Brain pericyte (primary cell): Measurements from ENCODE around the gene DNAJB11.

Source experiments
- DNase-seq: peaks from one replicate; pipeline ENCODE4 v3.0.0-alpha.2; 2012; ENCODE audit warnings: low read depth, low spot score

DNAJB11 gene

DNA sequence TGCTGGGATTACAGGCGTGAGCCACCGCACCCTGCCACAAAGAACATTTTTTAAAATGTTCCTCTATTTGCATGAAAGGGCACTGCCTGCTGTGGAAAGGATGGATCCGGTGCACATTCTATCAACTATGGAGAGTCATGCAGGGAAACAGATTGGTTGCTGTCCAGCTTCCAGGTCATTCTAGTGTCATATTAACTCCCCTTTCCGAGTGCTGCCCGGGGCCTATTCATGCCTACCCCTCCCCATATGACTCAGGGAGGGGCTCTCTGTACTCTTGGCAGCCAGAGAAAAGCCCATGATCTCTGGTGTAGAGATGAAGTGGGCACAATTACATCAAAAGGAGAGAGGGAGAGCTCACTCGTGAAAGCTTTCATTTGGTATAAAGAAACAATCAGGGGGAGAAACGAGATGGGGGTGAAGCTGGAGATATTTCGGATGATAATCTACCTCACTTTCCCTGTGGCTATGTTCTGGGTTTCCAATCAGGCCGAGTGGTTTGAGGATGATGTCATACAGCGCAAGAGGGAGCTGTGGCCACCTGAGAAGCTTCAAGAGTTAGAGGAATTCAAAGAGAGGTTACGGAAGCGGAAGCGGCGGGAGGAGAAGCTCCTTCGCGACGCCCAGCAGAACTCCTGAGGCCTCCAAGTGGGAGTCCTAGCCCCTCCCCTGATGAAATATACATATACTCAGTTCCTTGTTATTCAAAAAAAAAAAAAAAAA, 26.2 kb downstream of the DNAJB11 start:
- DNase-seq = no peak

DNA sequence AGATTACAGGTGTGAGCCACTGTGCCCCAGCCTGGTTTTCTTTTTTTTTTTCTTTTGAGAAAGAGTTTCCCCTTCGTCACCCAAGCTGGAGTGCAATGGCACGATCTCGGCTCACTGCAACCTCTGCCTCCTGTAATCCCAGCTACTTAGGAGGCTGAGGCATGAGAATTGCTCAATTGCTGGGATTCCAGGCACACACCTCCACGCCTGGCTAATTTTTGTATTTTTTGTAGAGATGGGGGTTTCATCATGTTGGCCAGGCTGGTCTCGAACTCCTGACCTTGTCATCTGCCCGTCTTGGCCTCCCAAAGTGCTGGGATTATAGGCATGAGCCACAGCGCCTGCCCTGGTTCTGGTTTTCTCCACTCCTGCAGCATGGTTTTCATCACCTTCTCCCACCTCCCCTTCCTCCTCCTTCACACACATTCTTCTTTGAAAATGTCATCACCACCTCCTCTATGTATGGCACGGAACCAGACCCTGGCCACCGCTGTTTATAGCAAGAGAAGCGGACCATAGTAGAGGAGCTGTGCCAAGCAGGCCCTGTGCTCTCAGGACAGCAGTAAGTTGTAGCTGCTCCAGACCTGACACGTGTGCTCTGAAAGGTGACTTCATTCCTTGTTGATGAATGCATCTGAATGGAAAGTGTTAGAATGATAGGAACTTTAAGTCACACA, 27.7 kb downstream of the DNAJB11 start:
- DNase-seq = no peak

DNA sequence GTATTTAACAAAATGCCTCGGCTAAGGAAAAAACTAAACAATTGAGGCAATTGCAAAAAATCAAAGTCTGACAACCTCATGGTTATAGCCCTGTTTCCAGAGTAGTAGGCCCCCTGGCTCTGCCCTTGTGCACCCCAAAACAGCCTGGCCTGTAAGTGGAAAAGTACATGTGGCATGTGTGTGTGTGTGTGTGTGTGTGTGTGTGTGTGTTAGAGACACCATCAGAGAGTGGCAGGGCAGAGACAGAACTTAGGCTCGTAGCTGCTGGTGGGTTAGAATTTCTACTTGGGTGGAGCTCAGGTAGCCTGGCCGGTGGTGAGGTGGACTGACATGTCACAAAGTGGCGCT, 28.2 kb downstream of the DNAJB11 start:
- no peak for DNase-seq

DNA sequence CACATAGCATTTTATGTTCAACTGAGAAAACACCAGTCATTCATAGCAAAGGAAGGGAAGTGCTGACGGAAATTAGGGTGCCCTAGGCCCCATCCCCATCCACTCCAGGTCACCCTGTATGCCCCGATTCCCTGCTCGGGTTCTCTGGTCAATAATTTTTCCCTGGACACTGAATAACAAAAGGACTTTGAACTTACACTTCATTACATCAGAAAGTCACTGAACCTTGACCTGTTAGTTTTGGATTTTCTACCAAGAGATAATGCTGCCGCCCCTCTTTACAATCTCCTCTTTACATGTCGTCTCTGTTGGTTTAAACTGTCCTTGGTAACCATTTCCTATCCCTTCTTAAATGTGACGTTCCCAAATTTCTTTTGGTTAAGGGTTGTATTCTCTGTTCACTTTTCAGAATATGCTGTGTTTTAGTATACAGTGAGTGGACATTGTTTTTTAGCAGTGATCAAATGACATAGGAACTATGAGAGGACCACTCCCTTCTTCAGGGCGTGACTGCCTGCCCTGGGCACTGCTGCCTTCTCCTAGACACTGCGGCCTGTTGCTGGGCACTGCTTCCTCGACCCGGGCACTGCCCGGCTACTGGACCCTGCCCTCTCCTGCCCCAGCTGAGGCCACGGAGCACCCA, 28.7 kb downstream of the DNAJB11 start:
- no peak for DNase-seq

DNA sequence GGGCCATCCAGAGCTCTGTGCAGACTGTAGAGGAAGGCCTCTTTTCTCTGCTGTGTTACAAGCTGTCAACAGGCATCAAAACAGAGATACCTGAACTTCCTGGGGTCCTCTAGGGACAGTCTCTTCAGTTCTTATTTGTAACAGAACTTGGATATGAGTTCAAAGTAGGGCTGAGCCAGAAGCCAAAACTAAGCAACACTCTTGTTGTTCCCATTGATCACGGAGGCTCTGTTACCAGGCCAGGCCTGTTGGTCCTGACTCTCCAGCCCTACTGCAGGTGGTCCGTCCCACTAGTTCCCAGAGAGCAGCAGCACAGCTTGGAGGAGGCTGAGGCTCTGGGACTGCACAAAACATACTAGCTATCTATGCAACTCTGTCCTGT, 29.3 kb downstream of the DNAJB11 start:
- no peak for DNase-seq

DNA sequence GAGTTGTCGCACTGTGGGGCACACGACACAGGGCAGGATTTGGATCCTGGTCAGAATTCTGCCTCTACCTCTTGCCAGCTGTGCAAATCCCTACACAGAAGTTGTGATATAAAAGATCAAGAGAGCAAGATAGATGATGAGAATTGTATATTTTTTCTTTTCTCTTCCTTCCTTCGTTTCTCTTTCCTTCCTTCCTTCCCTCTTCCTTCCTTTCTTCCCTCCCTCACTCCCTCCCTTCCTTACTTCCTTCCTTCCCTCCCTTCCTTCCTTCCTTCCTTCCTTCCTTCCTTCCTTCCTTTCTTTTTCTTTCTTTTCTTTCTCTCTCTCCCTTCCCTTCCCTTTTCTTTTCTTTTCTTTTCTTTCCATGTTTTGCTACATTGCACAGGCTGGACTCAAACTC, 30.4 kb downstream of the DNAJB11 start:
- DNase-seq = no peak

DNA sequence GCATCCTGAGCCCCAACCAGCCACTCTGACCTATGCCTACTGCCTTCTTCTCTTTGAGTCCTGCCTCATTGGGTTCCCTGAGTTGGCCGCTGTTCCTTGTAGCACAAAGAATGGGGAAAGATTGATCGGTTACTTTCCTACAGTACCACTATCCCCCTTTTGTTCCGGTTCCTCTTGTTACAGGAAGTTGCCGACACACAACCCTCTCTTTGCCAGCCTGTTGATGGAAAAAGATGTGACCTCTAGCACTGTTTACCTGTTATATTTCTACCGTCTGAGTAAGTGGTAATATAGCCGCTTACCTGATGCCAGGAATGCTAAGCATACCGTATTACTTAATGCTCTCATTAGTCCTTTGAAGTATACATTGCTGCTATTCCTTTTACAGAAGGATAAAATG, 32.6 kb downstream of the DNAJB11 start:
- no peak for DNase-seq

DNA sequence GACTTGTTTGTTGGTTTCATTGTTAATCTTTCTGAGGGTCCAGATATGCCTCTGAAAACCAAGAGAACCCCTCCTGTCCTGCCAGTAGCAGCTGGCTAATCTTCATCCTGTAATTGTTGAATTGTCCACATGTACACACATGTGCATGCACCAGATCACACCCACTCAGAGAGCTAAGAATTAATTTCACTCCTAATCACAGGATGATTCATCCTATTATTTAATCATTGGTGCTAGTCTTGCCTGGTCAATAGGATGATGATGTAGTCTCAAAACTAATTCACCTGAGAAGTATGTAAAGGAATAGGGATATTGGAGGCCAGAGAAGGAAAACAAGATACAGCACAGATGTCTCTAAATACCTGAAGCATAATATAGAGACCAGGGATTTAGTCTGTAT, 34.6 kb downstream of the DNAJB11 start:
- DNase-seq = no peak

DNA sequence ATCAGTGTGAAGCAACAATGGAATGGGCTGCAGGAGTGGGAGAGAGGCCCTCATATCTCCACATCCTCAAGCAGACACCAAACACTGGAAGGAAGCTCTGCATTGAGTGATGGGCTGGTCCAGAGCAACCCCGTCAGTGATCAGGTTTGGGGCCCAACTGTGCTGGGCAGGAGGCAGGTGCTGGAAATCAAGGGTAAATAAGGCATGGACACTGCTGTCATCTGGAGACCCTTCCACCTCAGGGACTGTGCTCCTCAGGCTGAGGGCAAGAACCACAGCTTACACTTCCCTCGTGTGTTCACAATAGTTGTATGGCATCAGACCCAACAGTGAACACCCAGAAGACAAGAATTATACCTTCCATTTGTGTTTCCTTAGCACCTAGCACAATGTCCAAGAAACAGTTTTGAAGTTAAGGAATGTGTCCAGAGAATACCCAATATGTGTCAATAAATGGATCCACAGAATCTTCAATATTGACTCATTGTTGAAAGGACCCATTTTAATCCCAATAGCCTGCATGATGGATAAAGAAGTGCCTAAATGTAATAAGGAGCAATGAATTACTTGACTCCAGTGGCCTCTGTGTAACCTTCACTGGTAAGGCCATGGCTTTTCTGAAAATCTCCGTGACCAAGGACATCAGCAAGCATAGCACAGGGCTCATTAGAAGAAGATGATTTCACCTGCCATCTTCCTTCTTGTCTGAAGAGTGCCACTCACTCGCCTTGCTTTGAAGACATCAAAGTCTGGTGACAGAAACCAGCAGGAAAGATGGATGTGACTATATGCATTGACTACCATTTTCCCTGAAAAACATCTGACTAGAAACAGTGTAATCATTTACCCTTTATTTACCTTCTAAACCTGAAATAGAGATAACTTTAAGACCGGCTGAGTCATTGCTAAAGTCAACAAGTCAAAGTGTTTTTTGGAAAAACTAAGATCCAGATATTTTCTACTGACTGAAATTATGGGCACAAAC, 35.3 kb downstream of the DNAJB11 start:
- DNase-seq = no peak

DNA sequence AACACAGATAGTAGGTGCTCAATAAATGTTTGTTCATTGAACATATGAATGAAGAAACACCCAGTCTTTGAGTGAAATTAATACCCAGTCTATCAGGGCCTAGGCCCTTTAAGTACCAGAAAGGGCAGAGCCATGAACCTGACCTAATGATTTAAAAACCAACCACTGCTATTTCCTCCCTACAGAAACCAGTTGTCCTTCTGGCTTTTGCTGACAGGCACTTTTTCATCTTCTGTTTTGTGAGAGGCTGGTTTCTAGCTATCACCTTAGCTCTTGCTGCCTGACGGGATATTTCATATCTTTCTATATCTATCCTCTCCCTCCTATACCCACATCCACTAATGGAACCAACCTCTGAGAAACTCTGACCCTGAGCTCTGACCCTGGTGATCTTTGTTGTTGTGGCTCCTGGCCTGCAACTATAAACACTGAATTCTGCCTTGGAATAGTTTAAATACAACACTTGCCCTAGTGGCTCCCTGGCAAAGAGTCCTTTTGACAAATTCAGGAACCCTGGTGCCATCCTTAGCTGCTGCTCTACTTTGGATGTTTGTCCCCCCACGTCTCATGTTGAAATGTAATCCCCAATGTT, 38.2 kb downstream of the DNAJB11 start:
- no peak for DNase-seq

DNA sequence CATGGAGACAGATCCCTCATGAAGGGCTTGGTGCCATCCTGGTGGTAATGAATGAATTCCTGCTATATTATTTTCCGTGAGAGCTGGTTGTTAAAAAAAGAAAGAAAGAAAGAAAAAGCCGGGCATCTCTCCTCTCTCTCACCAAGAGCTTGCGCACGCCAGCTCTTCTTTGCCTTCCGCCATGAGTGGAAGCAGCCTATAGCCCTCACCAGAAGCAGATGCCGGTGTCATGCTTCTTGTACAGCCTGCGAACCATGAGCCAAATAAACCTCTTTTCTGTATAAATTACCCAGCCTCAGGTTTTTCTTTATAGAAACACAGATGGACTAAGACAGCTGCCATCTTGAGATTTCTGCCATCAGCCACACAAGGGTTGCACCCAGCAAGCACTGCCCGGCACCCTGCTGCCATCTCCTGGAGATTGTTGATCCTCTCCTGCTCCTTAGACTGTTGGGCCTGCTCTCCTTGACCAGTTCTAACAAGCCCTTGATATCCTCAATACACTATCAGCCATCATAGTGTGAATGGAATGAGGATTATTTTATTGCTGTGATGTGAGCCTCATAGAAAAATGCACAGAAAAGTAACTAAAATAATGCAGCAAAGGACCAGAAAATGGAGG, 38.8 kb downstream of the DNAJB11 start:
- no peak for DNase-seq

DNA sequence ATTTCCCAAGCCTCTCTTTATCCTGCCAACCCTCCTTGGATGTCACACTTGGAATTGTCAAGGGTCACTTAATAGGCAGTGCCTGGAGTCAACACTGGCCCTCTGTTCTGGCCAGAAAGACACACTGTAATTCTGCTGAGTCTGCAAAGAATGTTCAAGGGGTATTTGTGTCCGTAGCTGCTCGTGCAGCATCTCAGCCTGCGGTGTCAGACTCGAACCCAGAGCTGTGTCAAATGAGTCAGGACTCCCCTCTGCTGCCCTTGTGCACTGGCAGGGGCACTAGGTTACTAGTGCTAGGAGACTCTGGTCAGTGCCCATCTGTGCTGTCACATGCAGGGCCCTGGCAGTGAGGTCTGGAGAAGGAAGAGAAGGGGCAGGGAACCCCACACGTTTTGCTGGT, 41.5 kb downstream of the DNAJB11 start:
- no peak for DNase-seq

DNA sequence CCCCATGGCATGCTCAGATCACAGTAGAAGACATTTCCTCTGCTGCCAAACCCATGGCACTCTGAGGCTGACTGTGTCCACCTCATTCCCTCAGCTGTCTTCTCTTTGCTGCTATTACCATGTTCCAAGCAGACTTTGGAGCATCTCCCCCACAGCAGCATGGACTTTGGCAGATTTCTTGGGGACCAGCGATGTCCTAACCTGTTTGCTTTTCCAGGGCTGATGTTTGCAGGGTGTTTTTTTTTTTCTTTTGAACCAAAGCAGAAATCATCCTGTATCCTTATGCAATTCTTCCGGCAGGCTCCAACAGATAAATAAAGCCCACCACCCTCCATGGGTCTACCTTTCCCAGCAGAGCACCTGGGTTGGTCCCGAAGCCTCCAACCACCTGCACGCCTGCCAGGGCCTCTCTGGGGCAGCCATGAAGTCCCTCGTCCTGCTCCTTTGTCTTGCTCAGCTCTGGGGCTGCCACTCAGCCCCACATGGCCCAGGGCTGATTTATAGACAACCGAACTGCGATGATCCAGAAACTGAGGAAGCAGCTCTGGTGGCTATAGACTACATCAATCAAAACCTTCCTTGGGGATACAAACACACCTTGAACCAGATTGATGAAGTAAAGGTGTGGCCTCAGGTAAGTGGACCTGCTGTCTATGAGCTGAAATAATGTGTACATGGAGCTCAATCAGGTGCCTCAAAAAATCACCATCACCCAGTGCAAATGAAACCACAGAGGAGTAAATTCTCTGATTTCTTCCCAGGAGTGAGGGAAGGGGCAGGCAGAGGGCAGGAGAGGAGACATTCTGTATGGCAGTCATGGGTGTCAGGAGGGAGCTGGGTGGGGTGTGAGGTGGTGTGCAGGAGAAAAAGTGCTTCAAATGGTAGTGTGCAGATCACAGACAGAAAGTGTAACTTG, 42.5 kb downstream of the DNAJB11 start, which contains the start of gene AHSG:
TSS of gene AHSG (plus strand) at position 340 of the 916 bp plus-strand sequence. CDS start at position 422, 82 bp downstream.
- DNase-seq = no peak

DNA sequence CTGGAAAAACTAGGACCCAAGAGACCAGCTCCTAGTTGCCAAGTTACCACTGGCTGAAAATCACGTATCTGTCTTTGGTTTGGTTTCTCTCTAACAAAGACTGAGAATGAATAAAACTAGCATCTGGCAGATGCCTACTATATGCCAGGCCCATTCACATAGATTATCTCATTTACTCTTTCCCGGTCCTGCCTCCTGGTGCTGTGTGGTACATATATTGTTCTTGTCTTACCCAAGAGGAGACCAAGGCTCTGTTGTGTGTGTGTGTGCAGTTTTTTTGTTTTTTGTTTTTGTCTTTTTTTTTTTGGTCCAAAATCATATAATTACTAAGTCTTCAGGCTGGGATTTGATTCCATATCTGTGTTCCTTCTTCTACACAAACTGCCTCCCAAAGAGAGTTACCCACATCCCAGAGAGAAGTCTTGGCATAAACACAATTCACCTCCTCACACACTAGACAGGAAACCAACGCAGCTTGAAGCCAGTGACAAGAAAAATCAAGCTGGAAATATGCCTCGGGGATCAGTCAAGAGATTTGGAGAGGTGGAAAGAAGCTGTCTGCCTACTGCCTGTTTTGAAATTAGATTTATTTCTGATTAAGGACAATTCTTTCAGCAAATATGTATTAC, 43.2 kb downstream of the DNAJB11 start:
- DNase-seq = no peak

DNA sequence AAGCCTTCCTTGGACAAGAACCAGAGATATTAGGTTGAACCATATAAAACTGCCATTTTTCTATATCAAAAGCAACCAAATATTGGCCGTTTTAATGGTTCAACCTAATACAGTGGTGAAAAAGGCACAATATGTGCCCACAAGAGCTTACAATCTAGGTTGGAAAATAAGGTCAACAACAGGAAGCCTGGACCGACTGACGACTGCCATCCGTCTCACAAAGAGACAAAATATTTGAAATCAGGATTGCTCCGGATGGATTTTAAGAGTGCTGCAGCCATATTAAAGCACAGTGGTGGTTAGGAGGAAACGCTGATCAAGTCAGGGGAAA, 43.7 kb downstream of the DNAJB11 start:
- DNase-seq = no peak

DNA sequence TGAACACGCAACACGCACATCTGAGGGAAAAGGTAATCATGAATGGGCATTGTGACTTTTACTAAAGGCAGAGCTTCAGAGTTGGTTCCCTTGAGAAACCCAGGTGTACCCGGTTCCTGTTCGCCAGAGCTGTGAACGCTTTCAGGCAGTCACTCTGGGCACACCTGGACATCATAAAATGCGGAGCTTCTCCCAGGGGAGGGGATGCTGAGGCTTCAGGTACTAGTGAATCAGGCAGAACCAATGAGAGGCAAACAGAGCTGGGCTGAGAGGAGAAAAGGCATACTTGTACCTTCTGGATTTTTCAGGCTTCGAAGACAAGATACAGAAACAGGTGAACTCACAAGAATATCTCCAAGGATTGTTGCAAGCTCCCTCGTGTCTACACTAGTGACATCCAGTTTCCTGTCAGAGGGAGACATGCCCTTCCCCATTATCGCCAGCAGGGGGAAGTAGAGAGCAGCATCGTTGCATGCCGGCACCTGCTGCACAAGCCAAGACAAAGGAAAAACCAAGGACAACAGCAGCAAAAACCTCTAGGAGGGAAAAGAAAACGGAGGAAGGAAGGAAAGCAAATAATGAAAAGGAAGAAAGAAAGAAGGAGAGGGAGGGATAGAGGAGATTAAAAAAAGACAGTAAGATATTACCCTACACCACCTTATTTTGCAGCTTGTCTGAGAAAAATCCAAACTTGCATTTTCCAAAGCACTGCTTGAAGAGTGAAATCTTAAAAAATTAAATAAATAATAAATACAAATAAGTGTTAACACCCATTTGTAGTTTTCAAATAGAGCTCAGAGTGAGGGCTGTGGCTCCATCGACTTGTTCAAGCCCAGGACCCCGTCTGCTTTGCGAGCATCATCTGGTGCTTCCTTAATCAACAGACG, 44.3 kb downstream of the DNAJB11 start:
- DNase-seq = peak; percentile 36

DNA sequence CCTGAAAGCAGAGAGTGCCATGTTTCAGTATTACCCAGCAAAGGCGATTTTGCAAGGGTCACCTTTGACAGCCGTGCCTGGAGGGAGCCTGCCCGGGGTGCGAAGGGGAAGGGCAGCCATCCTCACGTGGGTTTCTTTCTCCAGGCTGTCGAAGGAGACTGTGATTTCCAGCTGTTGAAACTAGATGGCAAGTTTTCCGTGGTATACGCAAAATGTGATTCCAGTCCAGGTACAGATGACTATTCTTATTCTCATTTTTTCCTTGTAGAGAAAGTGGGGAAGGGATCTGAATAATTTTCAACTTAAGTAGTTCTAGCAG, 45.7 kb downstream of the DNAJB11 start:
- DNase-seq = no peak

DNA sequence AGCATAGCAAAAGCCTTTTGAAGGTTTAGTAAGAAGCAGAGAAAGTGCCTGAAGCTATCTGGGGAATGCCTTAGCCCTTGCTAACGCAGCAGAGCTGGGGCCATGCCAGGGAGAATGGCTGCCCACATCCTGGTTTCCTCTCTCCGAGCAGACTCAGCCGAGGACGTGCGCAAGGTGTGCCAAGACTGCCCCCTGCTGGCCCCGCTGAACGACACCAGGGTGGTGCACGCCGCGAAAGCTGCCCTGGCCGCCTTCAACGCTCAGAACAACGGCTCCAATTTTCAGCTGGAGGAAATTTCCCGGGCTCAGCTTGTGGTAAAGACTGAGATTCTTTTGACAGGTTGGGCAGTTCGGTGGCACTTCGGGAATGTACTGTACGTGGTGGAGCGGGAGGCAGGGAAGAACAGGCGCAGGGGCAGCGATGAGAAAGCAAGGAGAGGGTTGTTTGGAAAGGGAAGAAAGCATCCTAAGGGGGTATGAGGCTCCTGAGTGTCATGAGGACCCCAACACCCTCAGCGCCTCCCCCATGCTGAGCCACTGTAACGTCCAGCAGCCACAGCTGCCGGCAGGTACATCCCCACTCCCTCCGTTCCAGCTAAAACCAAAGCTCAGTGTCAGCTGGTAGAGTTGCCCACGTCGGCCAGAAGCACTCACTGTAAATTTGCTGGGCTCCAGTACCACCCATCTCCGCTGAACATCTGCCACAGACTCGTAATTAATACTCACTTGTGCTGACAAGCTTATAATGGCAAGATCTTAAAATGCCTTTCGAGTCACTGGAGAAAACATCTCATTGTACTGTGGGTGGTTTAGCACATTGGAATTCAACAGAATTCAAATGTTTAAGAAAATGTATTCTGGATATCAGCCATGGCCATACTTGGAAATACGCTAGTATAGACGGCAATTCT, 46.8 kb downstream of the DNAJB11 start:
- DNase-seq = peak; percentile 30
